GM21526 (cell line): ENCODE measurements around the gene FOXO4.

ENCODE experiments used
- ATAC-seq: cut with Tn5 transposase; IDR thresholded peaks from one replicate; pipeline ENCODE4 v1.9.1; 2021; ENCODE audit warnings: moderate library complexity; ENCODE audit not compliant: unreplicated experiment, low FRiP score

The FOXO4 gene

GRCh38 chrX:71098951-71099506 is 3.4 kb downstream of the FOXO4 start:
- no peak for ATAC-seq

- no peak for ATAC-seq
Measured at GRCh38 chrX:71099736-71100135, 4.1 kb downstream of the FOXO4 start.

- no peak for ATAC-seq
Measured at GRCh38 chrX:71100581-71101505, 5.2 kb downstream of the FOXO4 start.

GRCh38 chrX:71102292-71102691 is 6.6 kb downstream of the FOXO4 start:
- ATAC-seq = no peak

- no peak for ATAC-seq
Measured at GRCh38 chrX:71103110-71103983, 7.7 kb downstream of the FOXO4 start.

GRCh38 chrX:71105628-71106027 is 10.0 kb downstream of the FOXO4 start:
- ATAC-seq = no peak

GRCh38 chrX:71106427-71106826 is 10.8 kb downstream of the FOXO4 start, which contains the start of gene CXorf65:
Gene CXorf65 (minus strand): TSS chrX:71106740. CDS start chrX:71106556, 184 bp downstream.
- ATAC-seq = no peak

GRCh38 chrX:71107245-71107644 is 11.6 kb downstream of the FOXO4 start:
- ATAC-seq = no peak

GRCh38 chrX:71107762-71108360 is 12.2 kb downstream of the FOXO4 start:
- no peak for ATAC-seq

- ATAC-seq = no peak
Measured at GRCh38 chrX:71109051-71109450, 13.4 kb downstream of the FOXO4 start.

- peak; percentile 81 for ATAC-seq
Measured at GRCh38 chrX:71111141-71111843, 15.6 kb downstream of the FOXO4 start, which contains the start of gene IL2RG. Gene IL2RG (minus strand): TSS chrX:71111577. CDS start chrX:71111539, 38 bp downstream.

GRCh38 chrX:71111921-71112431 is 16.3 kb downstream of the FOXO4 start:
- ATAC-seq = peak; percentile 10

- ATAC-seq = no peak
Measured at GRCh38 chrX:71117358-71117757, 21.7 kb downstream of the FOXO4 start.

- ATAC-seq = peak; percentile 85
Measured at GRCh38 chrX:71118032-71118984, 22.7 kb downstream of the FOXO4 start, which contains the start of gene MED12. Gene MED12 (plus strand): TSS chrX:71118596. CDS start chrX:71118755, 159 bp downstream.

- ATAC-seq = no peak
Measured at GRCh38 chrX:71118985-71119535, 23.4 kb downstream of the FOXO4 start.

- ATAC-seq = no peak
Measured at GRCh38 chrX:71128166-71128833, 32.6 kb downstream of the FOXO4 start.

GRCh38 chrX:71128915-71129765 is 33.5 kb downstream of the FOXO4 start:
- ATAC-seq = no peak
